Stimulated activated CD4-positive, alpha-beta T cell treated with anti-CD3 and anti-CD28 coated beads, Interleukin-12 subunit alpha, Interleukin-12 subunit beta, amount 100 ng/mL, for 4 hours (primary cell): Measurements from ENCODE around the gene GDAP1L1.

ENCODE experiments used
- DNase-seq: peaks from one replicate; pipeline ENCODE4 v3.0.0-alpha.2; 2020

The GDAP1L1 gene

DNA sequence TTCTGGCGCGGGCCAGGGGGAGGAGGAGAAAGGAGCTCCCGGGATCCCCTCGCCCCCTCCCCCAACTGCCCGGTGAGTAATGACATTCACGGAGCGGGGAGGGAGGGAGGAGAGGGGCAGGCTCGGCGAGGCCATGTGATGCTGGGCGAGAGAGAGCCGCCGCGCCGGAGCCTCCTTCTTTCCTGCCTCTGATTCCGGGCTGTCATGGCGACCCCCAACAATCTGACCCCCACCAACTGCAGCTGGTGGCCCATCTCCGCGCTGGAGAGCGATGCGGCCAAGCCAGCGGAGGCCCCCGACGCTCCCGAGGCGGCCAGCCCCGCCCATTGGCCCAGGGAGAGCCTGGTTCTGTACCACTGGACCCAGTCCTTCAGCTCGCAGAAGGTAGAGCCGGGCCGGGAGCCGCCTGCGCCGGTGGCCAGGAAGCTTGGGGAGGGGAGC is at the start of gene GDAP1L1:
GDAP1L1 (plus strand) TSS at position 178 of the 441 bp plus-strand sequence; CDS start at position 205, 27 bp downstream.
- no peak for DNase-seq

DNA sequence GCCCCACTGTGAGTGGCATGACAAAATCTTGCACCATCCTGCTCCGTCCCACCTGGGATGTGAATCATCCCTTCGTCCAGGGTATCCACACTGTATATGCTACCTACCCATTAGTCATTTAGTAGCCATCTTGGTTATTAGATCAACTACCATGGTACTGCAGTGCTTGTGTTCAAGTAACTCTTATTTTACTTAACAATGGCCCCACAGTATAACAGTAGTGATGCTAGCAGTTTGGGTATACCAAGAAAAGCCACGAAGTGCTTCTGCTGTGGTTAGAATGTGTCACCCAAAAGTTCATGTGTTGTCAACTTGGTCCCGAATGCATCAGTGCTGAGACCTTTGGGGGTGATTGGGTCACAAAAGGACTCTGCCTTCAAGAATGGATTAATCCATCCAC is 48.2 kb upstream of the GDAP1L1 start:
- DNase-seq, result no peak

DNA sequence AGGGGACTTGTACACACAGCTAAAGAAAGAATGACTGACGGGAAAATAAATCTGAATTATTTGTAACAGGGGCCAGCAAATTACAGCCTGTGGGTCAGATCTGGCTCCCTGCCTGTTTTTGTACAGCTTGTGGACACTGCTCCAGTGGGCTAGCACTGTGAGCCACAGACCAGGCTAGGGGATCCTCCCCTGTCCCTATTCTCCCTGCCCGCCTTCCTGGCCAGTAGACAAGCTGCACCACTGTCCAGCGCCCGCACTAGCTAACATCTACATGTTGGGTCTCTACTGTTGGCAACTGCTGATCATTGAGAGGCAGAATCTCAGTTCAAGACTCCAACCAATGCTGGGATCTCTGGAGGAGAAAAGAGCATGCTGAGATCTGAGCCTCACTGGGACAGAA is 47.2 kb upstream of the GDAP1L1 start:
- no peak for DNase-seq

DNA sequence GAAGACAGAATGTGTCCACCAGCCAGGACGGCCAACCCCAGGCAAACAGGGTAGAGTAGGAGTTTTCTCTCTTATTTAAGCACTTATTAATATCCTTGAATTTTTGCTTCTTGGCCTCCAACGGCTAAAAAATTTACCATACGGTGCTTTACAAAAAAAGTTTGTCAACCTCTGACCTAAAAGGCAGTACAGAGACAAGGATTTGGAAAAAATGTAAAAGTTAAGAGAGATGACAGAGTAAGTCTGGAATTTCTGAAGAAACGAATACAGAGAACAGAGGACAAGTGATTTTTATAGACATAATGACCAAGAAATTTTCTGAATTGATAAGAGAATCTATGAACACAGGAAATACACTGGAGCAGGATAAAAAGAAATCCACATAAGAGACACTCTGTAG is 46.7 kb upstream of the GDAP1L1 start:
- DNase-seq, result no peak

DNA sequence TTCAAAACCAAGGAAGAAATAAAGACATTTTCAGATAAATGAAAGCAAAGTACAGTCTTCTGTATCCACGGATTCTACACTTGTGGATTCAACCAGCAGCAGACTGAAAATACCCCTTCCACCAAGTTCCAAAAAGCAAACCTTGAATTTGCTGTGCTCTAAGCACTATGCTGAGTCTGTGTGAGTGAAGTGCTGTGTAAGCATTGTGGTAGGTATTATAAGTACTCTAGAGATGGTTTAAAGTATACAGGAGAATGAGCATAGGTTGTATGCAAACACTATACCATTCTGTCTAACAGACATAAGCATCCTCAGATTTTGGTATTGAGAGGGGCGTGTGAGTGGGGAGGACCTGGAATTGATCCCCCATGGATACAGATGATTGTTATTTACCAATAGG is 46.1 kb upstream of the GDAP1L1 start:
- no peak for DNase-seq

DNA sequence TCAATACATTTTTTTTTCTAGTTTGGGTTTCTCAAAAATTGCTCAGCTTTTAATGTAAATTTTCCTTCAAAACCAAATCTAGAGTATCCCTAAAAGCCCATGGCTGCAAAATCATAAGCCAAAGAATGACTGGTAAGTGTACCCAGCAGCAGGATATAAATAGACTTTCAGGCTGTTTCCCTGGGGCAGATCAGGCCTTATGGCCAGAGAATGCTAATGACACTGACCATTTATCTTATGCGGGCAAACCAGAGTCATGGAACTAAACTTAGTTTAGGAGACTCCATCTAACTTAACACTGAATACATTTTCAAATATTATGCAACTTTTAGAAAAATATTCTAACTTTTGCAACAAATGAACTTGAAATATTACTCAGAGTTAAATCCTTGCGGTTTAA is 43.9 kb upstream of the GDAP1L1 start:
- DNase-seq, result no peak

DNA sequence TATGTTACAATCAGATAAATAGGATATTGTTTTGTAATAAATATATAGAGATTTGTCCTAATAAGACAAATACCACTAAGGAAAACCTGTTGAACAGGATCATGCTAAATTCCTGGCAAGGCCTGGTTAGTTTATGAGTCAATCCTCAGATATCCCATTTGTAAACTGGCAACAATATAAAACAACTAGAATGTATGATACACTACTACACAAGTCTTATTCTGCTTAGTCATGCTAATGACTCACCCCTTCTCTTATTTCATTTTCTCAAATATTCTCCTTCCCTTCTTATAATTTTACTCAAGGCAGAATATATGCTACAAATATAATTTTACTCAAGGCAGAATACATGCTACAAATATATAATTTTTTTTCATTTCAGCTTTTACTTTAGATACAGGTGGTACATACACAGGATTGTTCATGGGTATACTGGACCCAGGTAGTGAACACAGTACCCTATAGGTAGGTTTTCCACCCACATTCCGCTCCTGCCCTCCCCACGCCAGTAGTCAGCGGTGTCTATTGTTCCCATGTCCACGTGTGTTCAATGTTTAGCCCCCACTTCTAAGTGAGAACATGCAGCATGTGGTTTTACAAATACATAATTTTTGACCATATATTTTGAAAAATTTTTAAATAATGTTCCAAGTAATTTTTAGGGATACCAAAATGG is 42.8 kb upstream of the GDAP1L1 start:
- no peak for DNase-seq

DNA sequence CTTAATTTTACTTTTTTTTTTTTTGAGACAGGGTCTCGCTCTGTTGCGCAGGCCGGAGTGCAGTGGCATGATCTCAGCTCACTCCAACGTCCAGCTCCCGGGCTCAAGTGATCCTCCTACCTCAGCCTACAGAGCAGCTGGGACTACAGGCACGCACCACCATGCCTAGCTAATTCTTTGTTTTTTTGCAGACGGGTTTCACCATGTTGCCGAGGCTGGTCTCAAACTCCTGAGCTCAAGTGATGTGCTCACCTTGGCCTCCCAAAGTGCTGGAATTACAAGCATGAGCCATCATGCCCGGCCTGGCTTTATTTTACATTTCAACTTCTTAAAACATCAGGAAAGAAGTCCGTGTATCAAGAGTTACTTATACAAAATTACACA is 42.3 kb upstream of the GDAP1L1 start:
- DNase-seq, result no peak

DNA sequence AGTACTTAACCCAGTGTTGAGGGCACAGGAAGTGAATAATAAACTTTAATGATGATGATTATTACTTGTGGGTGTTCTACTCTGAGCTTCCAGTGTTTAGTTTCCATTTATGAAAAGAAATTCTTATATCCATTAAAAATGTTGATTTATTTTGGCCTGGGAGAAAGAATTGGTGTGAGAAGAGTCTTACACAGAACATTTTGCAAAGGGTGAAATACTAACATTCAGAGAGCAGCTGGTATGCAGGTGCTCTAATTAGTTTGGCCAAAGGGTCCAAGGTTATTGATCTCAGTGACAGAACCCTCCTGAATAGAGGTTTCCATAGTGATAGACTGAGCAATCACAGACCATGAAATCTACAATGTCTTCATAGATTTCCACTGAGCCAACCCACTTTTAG is 41.0 kb upstream of the GDAP1L1 start:
- no peak for DNase-seq

DNA sequence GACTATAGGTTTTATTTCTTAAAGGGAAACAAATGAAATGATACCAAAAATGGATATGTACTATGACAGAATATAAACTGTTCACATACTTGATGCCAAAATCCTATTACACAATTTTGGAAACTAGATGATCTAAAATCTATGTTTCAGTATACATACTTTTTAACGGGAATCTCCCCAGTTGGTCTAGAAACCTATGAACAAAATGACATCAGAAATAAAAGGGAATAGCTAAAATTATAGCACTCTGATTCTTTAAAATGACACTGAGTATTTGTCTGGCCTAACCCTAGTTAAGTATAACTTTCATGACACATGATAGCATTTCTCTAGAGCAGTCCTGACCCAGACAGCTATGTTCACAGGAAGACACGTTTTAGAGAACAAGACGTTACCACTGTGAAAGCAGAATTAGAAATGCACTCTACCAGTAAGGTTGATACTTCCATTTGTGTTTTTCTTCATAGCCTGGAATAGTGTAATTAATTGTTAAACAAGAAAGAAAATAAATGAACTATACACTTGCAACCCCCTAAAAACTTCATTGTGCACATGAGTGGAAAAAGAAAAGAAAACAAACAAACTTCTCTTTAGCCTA is 39.9 kb upstream of the GDAP1L1 start:
- no peak for DNase-seq

DNA sequence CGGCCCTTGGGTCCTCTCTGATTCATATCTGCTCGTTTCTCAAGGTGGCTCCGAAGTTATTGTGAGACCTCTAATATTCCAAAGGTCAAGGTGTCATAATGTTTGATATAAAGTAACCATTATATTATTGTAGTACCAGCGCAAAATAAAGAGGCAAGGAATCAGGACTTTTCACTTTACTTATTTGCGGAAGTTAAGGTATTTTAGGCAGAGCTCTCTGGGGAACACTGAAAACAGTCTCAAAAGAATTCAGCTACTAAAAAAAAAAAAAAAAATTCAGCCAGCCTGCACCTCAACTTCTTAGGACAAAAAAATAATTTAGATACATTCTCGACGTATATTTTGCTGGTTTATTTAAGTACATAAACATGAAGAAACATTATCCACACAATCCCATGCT is 38.9 kb upstream of the GDAP1L1 start:
- DNase-seq, result no peak

DNA sequence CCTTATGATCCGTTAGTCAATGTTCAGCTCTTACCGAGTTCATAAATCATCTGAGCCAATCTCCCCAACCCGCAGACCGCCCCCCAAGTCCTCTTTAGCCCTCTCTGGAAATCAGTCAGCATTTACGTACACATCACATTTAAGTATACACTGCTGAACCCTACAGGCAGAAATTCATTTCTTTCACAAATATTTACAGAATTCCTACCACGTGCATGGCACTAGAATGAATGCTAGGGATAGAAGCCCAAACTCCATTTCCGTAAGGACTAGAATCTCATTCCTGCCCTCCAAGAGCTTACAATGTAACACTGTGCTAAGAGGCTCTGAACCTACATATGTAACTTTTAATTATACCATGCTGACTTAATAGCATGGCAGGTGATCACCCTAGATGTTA is 38.3 kb upstream of the GDAP1L1 start:
- DNase-seq, result no peak

DNA sequence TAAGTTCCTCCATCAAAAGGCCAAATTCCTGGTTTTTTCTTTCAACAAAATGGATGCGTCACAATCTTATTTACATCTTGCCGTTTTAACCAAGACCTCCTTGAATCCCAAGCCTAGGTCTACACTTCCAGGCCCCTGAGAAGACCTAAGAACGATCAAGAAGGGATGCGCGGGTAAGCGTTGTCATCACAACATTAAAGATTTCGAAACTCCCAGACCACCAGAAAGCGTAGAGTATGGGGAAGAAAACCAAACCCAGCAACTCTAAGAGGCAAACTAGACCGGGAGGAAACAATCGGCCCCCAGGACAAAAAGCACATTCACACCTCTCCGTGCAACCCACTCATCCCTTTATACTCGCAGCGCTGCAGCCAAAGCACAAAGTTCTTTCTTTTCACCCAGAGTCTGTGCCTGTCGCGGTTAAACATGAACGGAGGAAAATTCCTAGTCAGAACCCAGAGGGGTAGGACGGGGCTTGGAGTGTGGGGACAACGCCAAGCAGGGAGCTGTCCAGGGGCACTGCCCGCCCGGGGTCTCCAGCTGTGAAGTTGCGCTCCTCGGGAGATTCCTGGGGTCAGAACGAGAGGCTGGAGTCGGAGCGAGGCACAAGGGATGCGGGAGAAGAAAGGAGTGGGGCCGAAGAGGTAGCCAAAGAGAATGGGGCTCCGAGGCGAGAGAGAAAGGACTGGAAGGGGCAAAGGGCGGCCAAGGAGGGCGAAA is 37.3 kb upstream of the GDAP1L1 start:
- no peak for DNase-seq

DNA sequence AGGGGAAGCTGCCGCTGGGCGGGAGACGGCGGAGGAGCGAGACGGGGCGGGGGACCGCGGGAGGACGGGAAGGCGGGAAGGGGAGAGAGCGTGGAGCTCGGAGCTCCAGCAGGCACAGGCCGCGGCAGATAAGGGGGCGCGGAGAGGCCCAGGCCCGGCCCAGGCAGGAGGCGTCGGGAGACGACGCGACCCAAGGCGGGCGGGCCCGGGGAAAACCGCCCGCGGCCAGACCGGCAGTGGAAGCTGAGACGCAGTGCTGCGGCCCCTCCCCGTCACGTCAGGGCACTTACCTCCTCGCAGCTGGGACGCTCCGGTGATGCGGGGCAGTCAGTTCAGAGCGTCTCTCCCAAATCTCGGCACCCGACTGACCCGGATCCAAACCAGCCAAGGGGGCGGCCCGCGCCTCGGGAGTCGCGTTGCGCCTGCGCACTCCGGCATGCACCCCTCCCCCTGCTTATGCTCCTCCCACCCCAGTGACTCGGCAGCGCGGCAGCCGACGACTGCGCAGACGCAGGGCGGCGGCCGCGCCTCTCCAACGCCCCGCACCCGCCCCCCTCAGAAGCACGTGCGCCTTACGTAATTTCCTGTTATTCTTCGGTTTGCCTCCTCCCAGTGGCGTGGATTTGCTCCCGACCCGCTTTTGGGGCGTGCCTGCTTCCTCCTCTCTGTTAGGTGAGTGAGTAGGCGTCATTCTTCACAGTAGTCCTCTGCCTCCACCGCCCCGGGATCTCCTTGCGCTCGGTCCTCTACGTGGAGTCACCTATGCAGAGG is 36.5 kb upstream of the GDAP1L1 start, which contains the start of gene OSER1:
OSER1 (minus strand) TSS at position 366 of the 771 bp plus-strand sequence. CDS start 3,814 bp downstream, outside the sequence.
- DNase-seq, result peak; percentile 96

DNA sequence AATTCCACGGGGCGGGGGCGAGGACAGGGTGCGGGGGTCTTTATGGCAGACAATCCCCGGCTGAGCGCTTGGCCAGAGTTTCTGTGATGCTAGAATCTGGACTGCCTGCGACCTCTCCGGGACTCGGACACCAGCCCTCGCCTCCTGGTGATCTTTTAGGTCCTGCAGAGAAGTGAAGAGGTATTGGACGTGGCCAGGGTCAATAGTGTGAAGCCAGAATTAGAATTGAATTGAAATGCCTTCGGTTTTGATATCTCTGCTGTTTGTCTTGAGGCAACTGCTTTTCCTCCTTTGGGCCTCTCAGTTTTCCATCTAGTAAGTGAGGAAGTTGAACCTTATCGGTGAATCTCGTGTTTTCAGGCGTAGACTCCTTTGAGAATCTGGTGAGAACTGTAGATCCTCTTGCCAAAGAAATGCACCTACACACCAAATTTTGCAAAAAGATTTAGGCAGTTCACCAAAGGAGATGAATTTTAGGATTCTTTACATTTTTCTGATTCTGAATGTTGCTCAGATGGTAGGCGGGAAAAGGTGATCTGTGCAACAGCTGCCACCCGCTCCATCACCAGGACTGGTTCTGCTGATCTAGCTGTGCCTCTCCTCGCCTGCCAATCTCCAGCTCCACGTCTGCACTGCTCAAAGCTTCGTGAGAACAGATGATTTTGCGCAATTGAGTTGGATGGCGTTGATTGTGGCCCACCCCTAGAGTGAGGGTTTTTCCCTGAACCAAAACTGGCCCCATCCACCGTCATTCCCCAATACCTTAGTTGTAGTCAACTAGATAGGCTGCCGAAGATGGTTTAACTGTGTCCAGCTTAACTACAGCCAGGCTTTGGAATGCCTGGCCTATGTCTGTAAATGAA is 35.7 kb upstream of the GDAP1L1 start:
- no peak for DNase-seq

DNA sequence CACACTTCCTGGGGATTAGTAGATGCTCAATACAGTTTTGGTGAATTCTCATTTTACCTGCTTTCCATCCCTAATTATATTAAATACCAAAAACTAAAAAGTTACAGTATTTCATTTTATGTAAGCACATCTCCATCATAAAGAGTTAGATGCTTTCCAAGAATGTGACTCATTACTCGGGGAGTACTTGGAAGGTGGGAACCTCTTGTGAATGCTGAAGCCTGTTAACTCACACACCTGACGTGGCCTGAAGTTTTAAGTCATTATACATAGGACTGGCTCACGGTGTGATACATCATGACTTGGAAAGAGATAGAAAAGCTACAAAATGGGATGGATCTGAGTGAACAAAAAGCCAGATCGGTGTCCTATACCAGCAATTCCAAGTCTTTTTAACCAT is 34.3 kb upstream of the GDAP1L1 start:
- no peak for DNase-seq

DNA sequence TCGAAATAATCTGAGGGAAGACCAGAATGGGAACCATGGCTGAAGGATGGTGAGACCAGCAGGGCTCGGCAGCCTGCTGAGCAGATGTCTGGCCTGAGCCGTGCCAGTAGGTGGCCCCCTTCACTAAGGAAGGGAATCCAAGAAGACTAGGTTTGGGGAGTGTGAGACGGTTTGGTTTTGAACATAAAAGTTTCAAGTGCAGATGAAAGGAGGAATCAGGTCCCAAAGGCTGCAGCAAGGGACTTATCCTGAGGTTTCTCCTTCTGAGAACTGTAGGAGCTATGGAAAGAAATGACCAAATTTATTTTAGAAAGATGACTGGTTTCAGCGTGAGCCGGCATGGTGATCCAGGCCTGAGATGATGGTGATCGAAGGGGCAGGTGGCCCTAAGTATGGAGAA is 32.0 kb upstream of the GDAP1L1 start:
- peak; percentile 64 for DNase-seq

DNA sequence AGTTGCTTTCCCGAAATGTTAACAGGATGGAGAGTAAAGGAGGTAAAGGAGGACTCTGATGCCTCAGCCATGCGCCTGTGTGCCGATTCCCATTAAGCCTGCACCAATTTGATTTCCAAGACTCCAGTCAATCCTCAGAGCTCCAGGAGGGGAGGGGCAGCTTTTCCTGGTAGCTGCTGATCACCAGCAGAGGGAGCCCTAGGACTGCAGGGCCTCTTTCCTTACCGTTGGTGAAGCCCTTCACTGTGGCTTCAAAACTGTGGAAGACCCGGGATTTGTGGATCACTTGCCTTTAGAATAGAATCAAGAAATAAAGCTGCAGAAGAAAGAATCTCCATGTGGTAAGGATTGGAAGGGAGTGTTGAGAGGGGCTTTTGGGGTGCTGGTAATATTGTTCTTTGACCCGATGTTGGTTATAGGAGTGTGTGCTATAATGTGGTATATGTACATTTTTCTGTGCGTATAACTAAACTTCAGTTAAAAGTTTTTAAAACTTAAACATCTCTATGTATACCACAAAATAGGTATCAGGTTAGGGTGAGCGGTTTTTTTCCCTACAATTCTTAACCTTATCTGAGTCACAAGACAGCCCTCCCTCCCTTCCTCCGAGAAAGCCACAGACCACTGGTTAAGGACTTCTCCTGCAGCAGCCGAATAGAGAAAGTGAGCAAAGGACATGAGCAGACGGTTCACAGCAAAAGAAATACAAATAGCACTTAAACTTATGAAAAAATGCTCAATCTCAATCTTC is 29.6 kb upstream of the GDAP1L1 start:
- peak; percentile 55 for DNase-seq

DNA sequence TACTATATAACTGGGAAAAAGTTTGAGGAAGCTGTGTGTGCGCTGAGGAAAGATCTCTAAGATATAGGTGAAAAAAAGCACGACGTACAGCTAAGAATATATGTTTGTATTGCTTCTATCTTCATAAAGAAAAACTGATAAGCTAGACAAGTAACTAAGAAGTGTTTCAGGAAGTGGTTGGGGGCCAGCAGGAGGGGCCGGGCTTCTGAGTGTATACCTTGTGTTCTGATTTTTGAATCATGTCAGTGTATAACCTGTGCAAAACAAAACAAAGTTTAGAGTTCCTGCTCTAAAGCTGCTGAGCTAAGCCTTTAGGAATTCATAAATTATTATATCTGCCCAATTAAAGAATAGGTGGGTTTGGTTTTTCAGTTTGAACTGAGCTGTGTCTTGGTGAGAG is 28.7 kb upstream of the GDAP1L1 start:
- DNase-seq, result no peak

DNA sequence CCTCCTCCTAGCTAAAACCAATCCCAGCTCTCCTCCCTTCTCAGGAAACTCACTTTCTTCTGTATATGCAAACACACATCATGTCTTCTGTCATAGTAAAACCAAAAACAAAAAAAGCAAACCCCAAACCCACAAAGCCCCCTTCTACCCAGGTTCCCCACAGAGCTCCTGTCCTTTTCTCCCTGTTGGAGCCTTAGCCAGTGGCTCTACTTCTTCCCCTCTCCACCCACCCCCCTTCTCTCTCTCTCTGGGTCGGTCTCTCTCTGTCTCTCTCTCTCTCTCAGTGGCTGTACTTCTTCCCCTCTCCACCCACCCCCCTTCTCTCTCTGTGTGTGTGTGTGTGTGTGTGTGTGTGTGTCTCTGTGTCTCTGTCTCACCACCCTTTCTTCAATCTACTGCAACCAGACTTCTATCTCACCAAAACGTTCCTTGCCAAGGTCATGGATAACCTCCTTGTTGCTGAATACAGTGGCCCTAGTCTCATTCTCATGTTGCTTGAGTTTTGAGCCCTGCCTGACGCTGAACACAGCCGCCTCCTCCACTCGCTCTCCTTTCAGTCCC is 27.9 kb upstream of the GDAP1L1 start:
- DNase-seq, result no peak

DNA sequence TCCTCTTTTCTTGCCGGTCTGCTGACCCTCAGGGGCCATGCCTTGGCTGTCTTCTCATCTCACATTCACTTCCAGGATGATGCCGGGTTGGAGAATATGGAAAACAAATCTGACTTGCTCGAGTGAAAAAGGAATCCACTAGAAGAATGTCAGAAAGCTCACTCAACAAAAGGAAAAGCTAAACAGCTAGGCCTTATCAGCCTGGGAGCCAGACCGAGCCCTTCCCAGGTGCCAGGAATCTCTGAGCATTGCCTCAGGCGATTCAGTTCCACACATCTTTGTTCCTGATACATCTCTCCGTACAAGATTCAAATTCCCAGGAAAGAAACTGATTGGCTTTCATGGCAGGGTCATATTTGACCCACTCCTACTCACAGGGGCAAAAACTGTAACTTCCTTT is 27.3 kb upstream of the GDAP1L1 start:
- DNase-seq, result no peak
